Fibroblast of villous mesenchyme (primary cell): ENCODE measurements around the gene PODXL. TPM values are rescaled to one million over a fixed set of nuclear protein-coding genes. Genes with fewer than 3 reads are reported as not detected.
A peak's percentile ranks its signal among the peaks of the same experiment; 100 is the strongest.
"Not testable (repeated sequence)": the region's sequence is repeated elsewhere in the genome, so short reads cannot be mapped to it uniquely, and the experiment has no call there.

ENCODE experiments used
- DNase-seq: peaks from one replicate; pipeline ENCODE4 v3.0.0-alpha.2; 2010; ENCODE audit warnings: low read depth
- H3K4me3 ChIP-seq: 2 replicates; pipeline ENCODE4 v1.5.1; 2011; ENCODE audit warnings: low read depth, mild to moderate bottlenecking, low read length
- CTCF ChIP-seq: IDR thresholded peaks from 2 replicates; pipeline ENCODE4 v1.5.1; 2012; ENCODE audit warnings: low read depth, mild to moderate bottlenecking, low read length; ENCODE audit not compliant: insufficient read depth
- total RNA-seq: library from RNA; depleted of rRNA; stranded (reverse); fragments of >200 nt; gene quantifications from 2 replicates; pipeline ENCODE4 v1.2.3, GENCODE V29; 2012

The PODXL gene
- total RNA-seq, 1 donor, result 17.3 TPM

GRCh38 chr7:131524703-131525102, 31.7 kb downstream of the PODXL start:
- no peak for DNase-seq
- H3K4me3 ChIP-seq, result no peak overlapping the region
- TF ChIP-seq CTCF, result no peak

DNA sequence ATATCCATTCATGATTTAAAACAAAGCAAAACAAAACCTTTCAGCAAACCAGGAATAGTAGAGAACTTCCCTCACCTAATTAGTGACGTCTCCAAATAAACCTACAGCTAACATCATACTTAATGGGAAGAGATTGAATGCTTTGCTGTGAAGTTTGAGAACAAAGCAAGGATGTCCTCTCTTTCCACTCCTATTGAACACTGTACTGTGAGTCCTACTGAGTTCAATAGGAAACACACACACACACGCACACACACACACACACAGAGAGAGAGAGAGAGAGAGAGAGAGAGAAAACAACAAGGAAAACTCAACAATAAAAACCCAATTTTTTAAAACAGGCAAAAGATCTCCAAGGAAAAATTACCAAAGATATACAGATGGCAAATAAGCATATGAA, 32.3 kb downstream of the PODXL start:
- TF ChIP-seq CTCF, result no peak
- H3K4me3 ChIP-seq, result no peak overlapping the region
- DNase-seq, result no peak

GRCh38 chr7:131522325-131522930, 34.0 kb downstream of the PODXL start:
- H3K4me3 ChIP-seq, result peak overlapping the region; percentile 21
- no peak for TF ChIP-seq CTCF
- DNase-seq, result peak; percentile 78

DNA sequence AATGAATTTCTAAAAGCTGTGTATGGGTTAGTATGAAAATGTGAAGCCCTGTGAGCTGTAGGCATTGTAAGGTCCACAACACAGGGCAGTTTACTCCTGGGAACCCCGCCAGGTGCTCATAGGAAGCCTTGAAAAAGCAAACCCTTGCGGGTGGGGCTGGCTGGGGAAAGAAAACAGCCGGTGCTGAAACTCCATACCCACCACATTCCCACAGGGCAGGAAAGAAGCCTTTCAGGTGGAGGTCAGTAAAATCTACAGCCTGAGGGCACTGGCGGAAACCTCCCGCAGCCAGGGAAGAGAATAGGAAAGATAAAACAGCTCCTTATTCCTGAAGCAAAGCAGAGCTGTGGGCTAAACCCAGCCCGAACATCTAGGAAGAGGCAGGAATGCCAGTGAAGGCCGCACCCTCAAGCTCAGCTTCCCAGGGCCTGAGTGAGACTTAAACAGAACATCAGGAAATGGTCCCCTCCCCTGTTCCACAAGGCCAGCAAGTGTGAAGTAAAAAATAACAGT, 34.7 kb downstream of the PODXL start:
- no peak for TF ChIP-seq CTCF
- peak; percentile 42 for DNase-seq
- H3K4me3 ChIP-seq, result no peak overlapping the region

GRCh38 chr7:131518626-131519025, 37.8 kb downstream of the PODXL start:
- DNase-seq, result no peak
- no peak for TF ChIP-seq CTCF
- H3K4me3 ChIP-seq, result no peak overlapping the region

GRCh38 chr7:131517218-131517923, 39.1 kb downstream of the PODXL start:
- no peak overlapping the region for H3K4me3 ChIP-seq
- DNase-seq, result peak; percentile 17
- no peak for TF ChIP-seq CTCF

DNA sequence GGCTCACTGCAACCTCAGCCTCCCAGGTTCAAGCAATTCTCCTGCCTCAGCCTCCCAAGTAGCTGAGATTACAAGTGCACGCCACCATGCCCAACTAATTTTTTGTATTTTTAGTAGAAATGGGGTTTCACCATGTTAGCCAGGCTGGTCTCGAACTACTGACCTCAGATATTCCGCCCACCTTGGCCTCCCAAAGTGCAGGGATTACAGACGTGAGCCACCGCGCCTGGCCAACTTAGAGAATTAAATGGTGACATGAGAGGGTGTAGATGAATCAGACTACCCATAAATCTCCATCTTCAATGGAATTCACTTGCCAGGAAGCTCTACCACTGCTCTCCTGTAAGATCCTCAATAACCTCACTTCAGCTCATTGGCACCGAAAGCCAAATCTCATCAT, 41.0 kb downstream of the PODXL start:
- DNase-seq, H3K4me3 ChIP-seq: not testable (repeated sequence)
